G401 (cell line): Measurements from ENCODE around the gene SGCE. TPM values are rescaled to one million over a fixed set of nuclear protein-coding genes. Genes with fewer than 3 reads are reported as not detected.
"Not testable (repeated sequence)": the region's sequence is repeated elsewhere in the genome, so short reads cannot be mapped to it uniquely, and the experiment has no call there.

Experiments used
- DNase-seq: peaks from one replicate; pipeline ENCODE4 v3.0.0-alpha.2; 2015; ENCODE audit warnings: low spot score
- in situ Hi-C: cut with HindIII; loops from 2 replicates; pipeline ENCODE4 v1.10.0; 2016; ENCODE audit warnings: low sequenced_read_pairs, mixed read lengths
- total RNA-seq: library from RNA; depleted of rRNA; stranded (reverse); fragments of >200 nt; shearing (Covaris generic); gene quantifications from 2 replicates; pipeline ENCODE4 v1.2.3, GENCODE V29; 2014; rRNA removed

The SGCE gene
- total RNA-seq, result 7.0 and 12.8 TPM in 2 replicates

- in situ Hi-C loops, result no loop called here
- DNase-seq, result peak; percentile 84
These were observed at the start of gene SGCE for GRCh38 chr7:94655848-94656657. SGCE (minus strand) TSS chr7:94656133; CDS start chr7:94656098, 35 bp downstream.

GRCh38 chr7:94705155-94706021 is 49.5 kb upstream of the SGCE start:
- DNase-seq, in situ Hi-C loops: not testable (repeated sequence)

- no peak for DNase-seq
These were observed 45.6 kb upstream of the SGCE start for GRCh38 chr7:94701555-94701973.

GRCh38 chr7:94700926-94701554 is 45.1 kb upstream of the SGCE start:
- in situ Hi-C loops, result no loop called here
- DNase-seq, result no peak

More at GRCh38 chr7:94701555-94701973, 45.6 kb upstream of the SGCE start:
- in situ Hi-C loops, result no loop called here

- in situ Hi-C loops, result no loop called here
- DNase-seq, result no peak
These were observed 42.3 kb upstream of the SGCE start for GRCh38 chr7:94698275-94698674.

GRCh38 chr7:94697035-94697974 is 41.4 kb upstream of the SGCE start:
- no peak for DNase-seq
- in situ Hi-C loops, result no loop called here

GRCh38 chr7:94687810-94688209 is 31.9 kb upstream of the SGCE start:
- DNase-seq, result no peak
- in situ Hi-C loops, result no loop called here

- in situ Hi-C loops, result no loop called here
- no peak for DNase-seq
These were observed 31.1 kb upstream of the SGCE start for GRCh38 chr7:94687076-94687475.

GRCh38 chr7:94683066-94683465 is 27.1 kb upstream of the SGCE start:
- no peak for DNase-seq
- in situ Hi-C loops, result no loop called here

GRCh38 chr7:94679358-94679757 is 23.4 kb upstream of the SGCE start:
- in situ Hi-C loops, result no loop called here
- no peak for DNase-seq

- in situ Hi-C loops, result no loop called here
These were observed 20.5 kb upstream of the SGCE start for GRCh38 chr7:94676431-94676830.

GRCh38 chr7:94675356-94675755 is 19.4 kb upstream of the SGCE start:
- DNase-seq, result no peak
- in situ Hi-C loops, result no loop called here

More at GRCh38 chr7:94676431-94676830, 20.5 kb upstream of the SGCE start:
- DNase-seq, result no peak

GRCh38 chr7:94671444-94672235 is 15.7 kb upstream of the SGCE start:
- in situ Hi-C loops, result no loop called here
- DNase-seq, result no peak

- in situ Hi-C loops, result no loop called here
- DNase-seq, result no peak
These were observed 14.0 kb upstream of the SGCE start for GRCh38 chr7:94669773-94670495.

GRCh38 chr7:94666879-94667587 is 11.1 kb upstream of the SGCE start:
- DNase-seq, result no peak
- in situ Hi-C loops, result no loop called here

GRCh38 chr7:94665426-94665825 is 9.5 kb upstream of the SGCE start:
- in situ Hi-C loops, result no loop called here
- DNase-seq, result no peak

- no peak for DNase-seq
- in situ Hi-C loops, result no loop called here
These were observed 8.1 kb upstream of the SGCE start for GRCh38 chr7:94664023-94664422.
